ENCODE data around the gene POLR2E.
"Not testable (repeated sequence)": the region's sequence is repeated elsewhere in the genome, so short reads cannot be mapped to it uniquely, and the experiment has no call there.

Gene POLR2E

DNA sequence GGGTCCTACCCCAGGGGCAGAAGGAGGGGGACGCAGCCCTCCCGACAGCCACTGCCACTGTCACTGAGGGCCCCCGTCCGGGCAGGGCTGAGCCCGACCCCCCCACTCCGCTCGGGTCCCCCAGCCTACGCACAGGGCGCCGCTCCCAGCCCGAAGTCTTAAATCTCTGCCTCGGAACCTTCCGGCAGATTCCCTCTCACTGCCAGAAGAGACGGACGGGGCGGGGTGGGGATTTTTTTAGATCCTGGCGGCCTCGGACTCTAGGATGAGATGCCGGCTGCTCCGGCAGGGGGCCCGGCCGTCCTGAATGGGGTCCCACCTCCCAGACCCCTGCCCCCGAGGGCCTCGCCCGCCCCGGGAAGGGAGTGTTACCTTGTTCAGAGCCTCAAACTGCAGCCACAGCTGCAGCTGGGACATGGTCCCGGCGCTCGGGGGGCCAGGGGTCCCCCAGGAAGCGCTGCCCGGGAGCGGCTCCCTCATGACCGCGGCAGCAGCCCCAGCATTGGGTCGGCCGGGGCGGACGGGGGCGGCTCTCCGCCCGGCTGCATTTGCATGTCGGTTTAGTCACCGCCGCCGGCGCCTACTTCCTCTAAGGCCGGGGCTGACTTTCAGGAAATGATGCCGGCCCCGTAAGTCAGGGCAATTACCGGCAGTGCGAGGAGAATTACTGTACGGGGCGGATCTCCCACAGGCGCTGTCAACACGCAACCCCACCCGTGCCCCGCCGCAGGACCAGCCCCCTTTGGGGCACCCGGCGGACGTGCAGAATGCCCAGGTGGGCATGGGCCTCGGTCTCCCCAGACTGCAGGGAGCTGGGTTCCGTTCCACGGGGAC is 36.8 kb upstream of the POLR2E start:
- peaks cover 38% of the 10 kb centered on the region for H3K4me1 Mint-ChIP-seq (ENCODE audit: low read depth)

DNA sequence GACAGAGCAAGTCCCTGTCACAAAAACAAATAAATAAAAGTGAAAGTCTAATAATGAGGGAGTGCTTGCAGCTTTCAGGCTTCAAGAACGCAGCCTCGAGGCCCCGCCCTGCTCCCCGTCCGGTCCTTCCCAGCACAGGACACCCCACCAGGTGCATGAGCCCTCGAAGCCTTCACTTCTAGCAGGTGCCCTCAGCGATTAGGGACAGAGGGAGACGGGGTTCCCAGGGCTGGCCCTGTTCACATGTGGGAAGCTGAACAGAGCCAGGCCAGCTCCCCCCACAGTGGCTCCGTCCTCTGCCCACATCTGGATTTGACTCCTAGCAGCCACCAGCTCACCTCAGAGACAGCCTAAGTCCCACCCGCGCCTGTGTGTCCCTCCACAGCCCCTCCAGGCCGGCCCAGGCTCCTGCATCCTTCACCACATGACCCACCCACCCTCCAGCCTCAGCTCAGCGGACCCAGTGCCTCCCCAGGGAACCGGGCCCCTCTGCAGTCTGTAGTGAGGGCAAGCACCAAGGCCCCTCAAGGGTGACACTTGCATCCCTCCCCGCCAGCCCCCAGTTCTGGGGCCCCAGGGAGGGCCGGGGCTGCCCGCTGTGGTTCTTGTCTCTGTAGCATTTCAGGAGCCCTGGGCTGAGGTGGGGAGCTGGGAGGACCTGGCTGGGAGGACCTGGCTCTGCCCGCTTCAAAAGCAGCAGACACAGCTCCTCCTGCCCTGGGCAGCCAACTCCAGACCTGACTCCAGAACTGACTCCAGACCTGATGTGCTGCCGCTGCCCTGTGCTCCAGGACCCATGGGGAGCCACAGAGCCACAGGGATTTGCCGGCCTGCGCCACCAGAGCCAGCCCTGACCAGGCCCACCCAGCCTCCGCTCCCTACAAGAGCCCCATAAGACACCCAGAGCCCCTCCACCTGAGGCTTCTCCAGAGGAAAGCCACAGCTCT is 35.9 kb upstream of the POLR2E start:
- Mint-ChIP-seq H3K4me1 (ENCODE audit: low read depth) (peaks cover 34% of the 10 kb centered on the region), H3K4me3 (peak overlapping the region; percentile 87), H3K9me3 (no peaks in the 10 kb centered on the region), H3K27ac (peak overlapping the region; percentile 86), H3K36me3 (ENCODE audit: low read depth) (peaks cover 8% of the 10 kb centered on the region), H3K27me3 (no peaks in the 10 kb centered on the region)

More for the DNA sequence above, 36.8 kb upstream of the POLR2E start:
- Mint-ChIP-seq H3K27ac (peak overlapping the region; percentile 91), H3K27me3 (no peaks in the 10 kb centered on the region), H3K9me3 (no peaks in the 10 kb centered on the region), H3K4me3 (peak overlapping the region; percentile 87), H3K36me3 (ENCODE audit: low read depth) (peaks cover 8% of the 10 kb centered on the region)

DNA sequence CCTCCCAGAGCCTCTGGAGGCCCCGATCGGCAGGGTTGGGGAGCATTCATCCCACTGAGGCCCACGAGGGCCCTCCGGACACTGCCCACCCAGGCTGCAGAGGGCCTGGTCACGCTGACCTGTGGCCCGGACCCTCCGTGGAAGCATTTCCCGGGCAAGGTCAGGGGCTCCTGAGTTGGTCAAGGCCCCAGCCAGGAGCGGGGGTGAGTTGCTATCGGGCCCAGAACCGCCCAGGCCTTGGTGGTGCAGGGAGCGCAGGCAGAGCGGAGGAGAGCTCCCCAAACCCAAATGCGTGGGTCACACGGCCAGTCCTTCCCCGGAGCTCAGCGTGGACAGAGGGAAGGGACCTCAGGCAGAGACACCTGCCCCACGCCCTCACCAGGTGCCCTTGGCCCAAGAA is 34.4 kb upstream of the POLR2E start:
- no peak overlapping the region for H3K27ac Mint-ChIP-seq
- H3K4me3 Mint-ChIP-seq, result peak overlapping the region; percentile 87
- H3K36me3 Mint-ChIP-seq (ENCODE audit: low read depth), result peaks cover 8% of the 10 kb centered on the region
- H3K4me1 Mint-ChIP-seq (ENCODE audit: low read depth), result peaks cover 34% of the 10 kb centered on the region
- H3K27me3 Mint-ChIP-seq, result no peaks in the 10 kb centered on the region
- H3K9me3 Mint-ChIP-seq, result no peaks in the 10 kb centered on the region

DNA sequence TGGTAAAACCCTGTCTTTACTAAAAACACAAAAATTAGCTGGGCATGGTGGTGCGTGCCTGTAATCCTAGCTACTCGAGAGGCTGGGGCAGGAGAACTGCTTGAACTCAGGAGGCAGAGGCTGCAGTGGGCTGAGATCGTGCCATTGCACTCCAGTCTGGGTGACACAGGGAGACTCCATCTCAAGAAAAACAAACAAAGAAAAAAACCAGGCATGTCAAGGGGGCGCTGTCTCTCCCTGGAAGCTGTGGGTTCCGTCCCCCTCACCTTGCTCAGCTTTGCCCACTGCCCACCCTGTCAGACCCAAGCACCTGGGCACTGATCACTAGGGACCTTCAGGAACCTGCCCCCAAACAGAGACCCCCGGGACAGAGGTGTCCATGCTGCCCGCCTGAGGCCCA is 33.9 kb upstream of the POLR2E start:
- not testable (repeated sequence) for H3K27me3 Mint-ChIP-seq; H3K27ac Mint-ChIP-seq; H3K9me3 Mint-ChIP-seq; H3K4me3 Mint-ChIP-seq; H3K36me3 Mint-ChIP-seq (ENCODE audit: low read depth)
- peaks cover 34% of the 10 kb centered on the region for H3K4me1 Mint-ChIP-seq (ENCODE audit: low read depth)

DNA sequence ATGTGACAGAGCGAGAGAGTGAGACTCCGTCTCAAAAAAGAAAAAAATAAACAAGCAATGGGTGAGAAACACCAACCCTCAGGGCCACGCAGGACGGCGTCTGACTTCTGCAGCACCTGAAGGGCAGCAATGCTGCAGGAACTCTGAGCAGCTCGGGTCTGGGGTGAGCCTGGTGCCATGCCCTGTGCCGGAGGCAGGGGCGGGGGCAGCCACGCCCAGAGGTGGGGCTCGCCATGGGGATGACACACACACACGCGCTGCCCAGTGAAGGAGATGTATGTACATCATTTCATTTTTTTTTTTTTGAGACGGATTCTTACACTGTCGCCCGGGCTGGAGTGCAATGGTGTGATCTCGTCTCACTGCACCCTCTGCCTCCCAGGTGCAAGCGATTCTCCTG is 32.9 kb upstream of the POLR2E start:
- H3K36me3 Mint-ChIP-seq (ENCODE audit: low read depth), result peaks cover 11% of the 10 kb centered on the region
- H3K4me3 Mint-ChIP-seq, result no peak overlapping the region
- H3K27me3 Mint-ChIP-seq, result no peaks in the 10 kb centered on the region
- no peaks in the 10 kb centered on the region for H3K9me3 Mint-ChIP-seq
- H3K4me1 Mint-ChIP-seq (ENCODE audit: low read depth), result peaks cover 28% of the 10 kb centered on the region
- H3K27ac Mint-ChIP-seq, result no peak overlapping the region

DNA sequence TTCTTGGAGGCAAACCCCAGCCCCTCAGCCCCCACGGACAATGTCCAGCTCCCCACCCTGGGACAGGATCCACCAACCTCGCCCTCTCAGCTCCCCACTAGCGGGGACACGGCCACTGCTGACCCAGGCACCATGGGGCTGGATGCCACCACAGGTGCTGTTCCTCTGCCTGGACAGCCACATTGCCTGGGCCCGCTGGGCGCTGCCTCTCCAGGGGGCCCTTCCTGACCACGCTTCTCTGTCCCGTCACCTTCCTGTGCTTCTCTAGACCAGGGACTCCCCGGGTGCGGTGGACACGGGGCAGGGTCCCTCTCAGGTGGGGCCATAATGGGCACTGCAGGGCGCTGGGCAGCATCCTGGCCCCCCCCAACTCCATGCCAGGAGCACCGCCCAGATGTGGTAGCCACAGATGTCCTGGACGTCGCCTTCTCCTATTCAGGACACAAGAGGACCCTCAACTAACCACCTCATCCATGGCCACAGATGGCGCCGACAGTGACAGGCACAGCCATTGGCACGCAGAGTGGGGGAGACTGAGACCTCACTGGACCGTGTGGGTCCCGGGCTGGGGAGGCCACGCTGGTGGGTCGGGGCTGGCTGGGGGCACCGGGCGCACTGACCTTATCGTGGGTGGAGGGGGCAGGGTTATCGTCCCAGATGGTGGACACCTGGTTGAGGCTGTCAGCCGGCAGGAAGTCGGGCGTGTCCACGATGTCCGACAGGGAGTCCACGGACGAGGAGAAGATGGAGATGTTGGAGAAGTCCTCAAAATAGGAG is 32.0 kb upstream of the POLR2E start:
- H3K4me3 Mint-ChIP-seq, result no peak overlapping the region

DNA sequence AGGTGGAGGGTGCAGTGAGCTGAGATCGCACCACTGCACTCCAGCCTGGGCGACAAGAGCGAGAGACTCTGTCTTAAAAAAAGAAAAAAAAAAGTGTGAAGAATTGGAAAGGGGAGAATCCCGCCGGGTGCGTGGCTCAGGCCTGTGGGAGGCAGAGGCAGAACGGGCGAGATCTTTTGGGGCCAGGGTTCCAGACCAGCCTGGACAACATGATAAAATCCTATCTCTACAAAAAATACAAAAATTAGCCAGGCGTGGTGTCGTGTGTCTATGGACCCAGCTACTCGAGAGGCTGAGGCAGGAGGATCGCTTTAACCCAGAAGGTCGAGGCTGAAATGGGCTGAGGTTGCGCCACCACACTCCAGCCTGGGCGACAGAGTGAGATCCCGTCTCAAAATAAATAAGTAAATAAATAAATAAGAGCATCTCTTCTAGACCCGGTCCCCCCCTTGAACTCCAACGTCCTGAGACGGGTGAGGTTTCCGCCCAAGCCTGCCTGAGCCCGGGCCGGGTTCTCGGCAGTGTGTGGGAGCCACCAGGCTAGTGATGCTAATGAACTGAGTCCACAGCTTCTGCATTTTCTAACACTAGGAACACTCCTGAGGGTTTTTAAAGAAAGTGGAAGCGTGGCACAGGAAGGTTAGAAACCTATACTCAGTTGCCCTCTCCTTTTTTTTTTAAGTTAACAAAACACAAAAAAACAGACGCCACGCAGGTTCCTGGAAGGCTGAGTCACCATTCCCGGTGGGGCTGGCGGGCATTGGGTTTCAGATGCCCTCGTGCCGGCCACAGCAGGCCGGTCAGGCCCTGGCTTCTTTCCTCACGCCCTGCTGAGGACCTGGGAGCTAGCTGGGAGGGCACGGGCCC is 30.7 kb upstream of the POLR2E start:
- peaks cover 23% of the 10 kb centered on the region for H3K4me1 Mint-ChIP-seq (ENCODE audit: low read depth)
- no peak overlapping the region for H3K27ac Mint-ChIP-seq
- H3K36me3 Mint-ChIP-seq (ENCODE audit: low read depth), result peaks cover 25% of the 10 kb centered on the region
- H3K4me3 Mint-ChIP-seq, result no peak overlapping the region
- H3K9me3 Mint-ChIP-seq, result no peaks in the 10 kb centered on the region
- no peaks in the 10 kb centered on the region for H3K27me3 Mint-ChIP-seq

More for the DNA sequence above, 32.0 kb upstream of the POLR2E start:
- H3K27ac Mint-ChIP-seq, result no peak overlapping the region
- peaks cover 28% of the 10 kb centered on the region for H3K4me1 Mint-ChIP-seq (ENCODE audit: low read depth)
- no peaks in the 10 kb centered on the region for H3K9me3 Mint-ChIP-seq
- H3K36me3 Mint-ChIP-seq (ENCODE audit: low read depth), result peaks cover 16% of the 10 kb centered on the region
- no peaks in the 10 kb centered on the region for H3K27me3 Mint-ChIP-seq

DNA sequence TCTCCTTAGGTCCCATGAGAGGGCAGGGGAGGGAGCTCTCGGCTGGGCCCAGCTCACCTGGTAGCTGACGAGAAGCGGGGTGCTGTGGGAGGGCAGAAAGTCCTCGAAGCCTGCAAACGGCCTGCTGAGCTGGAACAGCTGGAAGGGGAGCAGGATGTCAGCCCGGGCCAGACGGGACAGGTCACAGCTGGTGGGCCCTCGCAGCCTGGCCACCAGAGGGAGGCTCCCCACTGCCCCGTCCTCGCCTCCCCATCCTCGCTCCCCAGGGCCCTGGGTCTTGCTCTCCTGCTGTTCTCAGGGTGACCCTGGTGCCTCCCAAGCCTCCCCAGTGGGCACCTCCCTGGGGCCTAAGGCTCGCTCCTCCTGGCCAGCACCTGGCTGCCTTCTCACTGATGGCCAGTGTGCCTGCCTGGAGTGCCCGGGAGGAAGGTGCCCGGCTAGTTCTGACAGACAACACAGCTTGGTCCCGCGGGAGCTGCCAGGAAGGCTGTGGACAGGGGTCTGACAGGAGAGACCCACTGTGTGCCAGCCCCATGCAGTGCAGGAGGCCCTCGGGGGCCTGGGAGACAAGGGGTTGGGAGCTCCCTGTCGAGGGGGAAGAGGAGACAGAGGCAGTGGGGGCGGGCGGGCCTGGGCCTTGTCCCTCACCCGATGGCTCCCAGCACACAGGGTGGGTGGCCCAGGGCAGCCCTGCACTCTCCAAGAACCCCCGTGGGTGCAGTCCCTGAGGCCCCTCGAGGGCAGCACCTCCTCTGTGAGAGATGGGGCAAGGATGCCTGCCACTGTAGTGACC is 28.9 kb upstream of the POLR2E start:
- peaks cover 26% of the 10 kb centered on the region for H3K36me3 Mint-ChIP-seq (ENCODE audit: low read depth)
- no peaks in the 10 kb centered on the region for H3K9me3 Mint-ChIP-seq
- H3K4me3 Mint-ChIP-seq, result no peak overlapping the region
- no peaks in the 10 kb centered on the region for H3K27me3 Mint-ChIP-seq
- no peak overlapping the region for H3K27ac Mint-ChIP-seq
- H3K4me1 Mint-ChIP-seq (ENCODE audit: low read depth), result peaks cover 9% of the 10 kb centered on the region

DNA sequence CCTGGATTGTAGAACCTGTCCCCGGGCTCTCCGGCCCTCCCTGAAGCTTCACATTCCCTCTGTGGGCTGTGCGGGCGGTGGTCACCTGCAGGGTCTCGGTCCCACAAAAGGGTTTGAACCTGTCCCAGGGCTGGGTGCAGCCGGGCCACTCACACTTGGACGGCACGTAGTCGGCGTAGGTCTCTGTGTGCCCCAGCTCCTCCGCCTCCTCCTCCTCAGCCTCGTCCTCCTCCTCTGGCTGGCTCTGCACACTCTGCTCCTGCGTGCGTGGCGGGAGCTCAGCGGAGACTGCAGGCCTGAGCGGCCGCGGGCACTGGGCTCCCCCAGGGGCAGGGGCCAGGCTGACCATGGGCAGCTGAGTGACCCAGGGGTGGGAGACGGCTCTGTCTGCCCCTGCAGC is 28.2 kb upstream of the POLR2E start:
- Mint-ChIP-seq H3K4me3 (no peak overlapping the region), H3K36me3 (ENCODE audit: low read depth) (peaks cover 27% of the 10 kb centered on the region)

DNA sequence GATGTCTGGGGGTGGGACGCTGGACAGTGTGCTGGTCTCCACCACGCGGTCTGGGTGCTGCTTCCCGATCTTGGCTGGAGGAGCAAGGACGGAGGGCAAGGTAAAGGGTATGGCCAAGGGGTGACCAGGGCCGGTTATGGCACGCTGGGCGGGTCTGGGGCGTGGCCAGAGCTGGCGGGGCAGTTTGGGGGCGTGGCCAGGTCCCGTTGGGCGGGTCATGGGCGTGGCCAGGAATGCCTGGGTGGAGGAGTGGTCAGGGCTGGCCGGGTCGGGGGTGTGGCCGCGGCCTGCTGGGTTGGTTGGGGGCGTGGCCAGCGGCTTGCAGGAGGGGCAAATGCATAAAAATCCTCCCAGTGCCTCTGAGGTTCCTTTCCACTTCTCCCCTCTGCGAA is 27.8 kb upstream of the POLR2E start:
- Mint-ChIP-seq H3K27me3 (no peaks in the 10 kb centered on the region), H3K4me3 (no peak overlapping the region), H3K36me3 (ENCODE audit: low read depth) (peaks cover 30% of the 10 kb centered on the region), H3K9me3 (no peaks in the 10 kb centered on the region), H3K4me1 (ENCODE audit: low read depth) (peaks cover 8% of the 10 kb centered on the region), H3K27ac (no peak overlapping the region)

More for the DNA sequence above, 28.2 kb upstream of the POLR2E start:
- Mint-ChIP-seq H3K27ac (no peak overlapping the region), H3K4me1 (ENCODE audit: low read depth) (peaks cover 9% of the 10 kb centered on the region), H3K9me3 (no peaks in the 10 kb centered on the region), H3K27me3 (no peaks in the 10 kb centered on the region)

DNA sequence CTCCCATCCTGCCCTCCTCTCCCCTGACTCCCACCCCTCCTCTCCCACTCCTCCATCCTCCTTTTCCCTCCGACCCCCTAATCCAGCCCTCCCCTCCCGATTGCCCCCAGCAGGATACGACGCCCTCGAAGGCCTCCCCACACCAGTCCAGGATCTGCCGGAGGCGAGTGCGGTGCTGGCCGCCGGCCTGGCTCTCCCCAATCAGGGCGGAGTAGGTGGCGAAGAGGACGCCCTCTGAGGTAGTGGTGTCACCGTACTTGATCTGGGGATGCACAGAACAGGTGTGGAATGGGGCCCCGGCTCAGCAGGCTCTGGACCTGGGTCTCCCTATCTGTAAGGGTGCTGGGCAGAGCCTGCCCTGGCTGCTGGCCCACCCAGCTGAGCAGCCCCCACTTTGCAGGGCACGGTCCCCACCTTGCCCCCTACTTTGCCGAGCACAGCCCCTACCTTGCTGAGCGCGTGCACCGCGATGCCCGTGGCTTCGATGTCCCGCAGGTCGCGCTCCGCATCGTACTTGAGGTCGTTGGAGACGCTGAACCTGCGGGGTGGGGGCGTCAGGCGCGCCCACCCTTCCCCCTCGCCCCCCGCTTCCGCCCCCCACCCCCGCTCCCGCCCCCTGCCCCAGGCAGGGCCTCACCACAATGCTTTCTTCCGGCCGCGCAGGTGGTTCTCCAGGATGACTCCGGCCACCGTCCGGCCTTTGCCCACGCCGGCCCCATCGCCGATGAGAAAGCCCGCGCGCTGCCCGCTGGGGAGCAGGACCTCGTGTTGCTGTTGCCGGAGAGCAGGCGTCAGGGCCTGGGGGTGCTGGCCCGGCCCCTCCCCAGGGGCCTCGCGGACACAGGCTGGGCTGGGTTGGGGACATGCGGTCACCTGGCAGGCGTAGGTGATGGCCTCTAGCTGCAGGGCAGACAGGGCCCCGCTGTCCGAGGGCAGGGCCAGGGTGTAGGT is 27.1 kb upstream of the POLR2E start:
- H3K9me3 Mint-ChIP-seq, result no peaks in the 10 kb centered on the region
- H3K4me3 Mint-ChIP-seq, result no peak overlapping the region
- peaks cover 5% of the 10 kb centered on the region for H3K4me1 Mint-ChIP-seq (ENCODE audit: low read depth)
- peaks cover 24% of the 10 kb centered on the region for H3K36me3 Mint-ChIP-seq (ENCODE audit: low read depth)
- H3K27me3 Mint-ChIP-seq, result no peaks in the 10 kb centered on the region
- H3K27ac Mint-ChIP-seq, result no peak overlapping the region

DNA sequence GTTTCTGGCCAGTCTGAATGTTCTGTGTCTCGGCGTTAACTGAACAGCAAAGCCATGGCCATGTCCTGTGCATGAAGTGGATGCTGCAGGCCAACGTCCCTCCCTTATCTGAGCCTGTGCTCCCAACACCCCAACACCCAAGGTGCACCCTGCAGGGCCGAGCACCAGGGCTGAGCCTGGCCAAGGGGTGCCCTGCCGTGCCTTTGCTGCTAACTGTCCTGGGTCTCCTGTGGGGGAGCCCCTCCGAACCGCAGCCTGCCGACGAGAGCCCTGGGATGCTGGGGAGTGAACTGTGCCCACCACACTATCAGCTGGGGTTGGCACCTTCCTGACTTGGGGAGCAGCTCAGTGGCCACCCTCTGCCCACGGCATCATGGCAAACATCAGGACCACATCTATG is 26.2 kb upstream of the POLR2E start:
- Mint-ChIP-seq H3K27me3 (no peaks in the 10 kb centered on the region), H3K27ac (no peak overlapping the region), H3K4me3 (no peak overlapping the region), H3K36me3 (ENCODE audit: low read depth) (peaks cover 23% of the 10 kb centered on the region), H3K4me1 (ENCODE audit: low read depth) (no peaks in the 10 kb centered on the region), H3K9me3 (no peaks in the 10 kb centered on the region)
